Esophagus squamous epithelium (tissue), 5 donors: ENCODE results near the gene RGS3. TPM values are rescaled to one million over a fixed set of nuclear protein-coding genes. Genes with fewer than 3 reads are reported as not detected.

Experiments used
- DNase-seq: peaks from one replicate; lab custom pipeline; 2025; lab: John Stamatoyannopoulos, UW
- H3K27ac ChIP-seq, 4 donors: fragments of 200-600 bp; sonication (generic); one replicate each; pipeline ENCODE4 v1.5.1; 2016 to 2019; ENCODE audit warnings: mild to moderate bottlenecking in 1 of 4
- H3K27me3 ChIP-seq, 4 donors: fragments of 200-600 bp; sonication (generic); 1 replicate in 3 of 4; 2 replicates in 1 of 4; pipeline versions ENCODE4 v1.5.1 to v1.6.0; 2017 to 2021; ENCODE audit warnings: antibody characterized with exemption in 1 of 4
- H3K36me3 ChIP-seq, 3 donors: fragments of 200-600 bp; sonication (generic); one replicate each; pipeline ENCODE4 v1.5.1; 2016 to 2019
- H3K4me1 ChIP-seq, 3 donors: fragments of 200-600 bp; sonication (generic); one replicate each; pipeline ENCODE4 v1.5.1; 2017 to 2019
- H3K4me3 ChIP-seq, 4 donors: fragments of 200-600 bp; sonication (generic); 1 replicate in 3 of 4; 2 replicates in 1 of 4; pipeline ENCODE4 v1.5.1; 2016 to 2019; ENCODE audit warnings: mild to moderate bottlenecking in 2 of 4, moderate library complexity in 1 of 4
- H3K9me3 ChIP-seq, 3 donors: fragments of 200-600 bp; sonication (generic); one replicate each; pipeline ENCODE4 v1.5.1; 2016 to 2019
- POLR2A ChIP-seq, 4 donors: fragments of 450-650 bp; IDR thresholded peaks; one replicate each; pipeline ENCODE4 v1.6.1; 2017; ENCODE audit warnings: antibody characterized with exemption in 4 of 4, mild to moderate bottlenecking in 4 of 4, moderate library complexity in 3 of 4
- WGBS, 2 donors: methylation state at CpG; one replicate each; pipeline ENCODE4 v1.1.5; 2018; 5-methylcytosine and 5-hydroxymethylcytosine counted together
- intact Hi-C: fragments of 100-400 bp; cut with DNase I; formaldehyde crosslinking; loops from one replicate; pipeline ENCODE4 v1.15.0; 2022
- total RNA-seq, 4 donors: library from RNA; depleted of rRNA; stranded (reverse); fragments of >200 nt; gene quantifications; one replicate each; pipeline ENCODE4 v1.1.0, GENCODE V29; 2016
- TF ChIP-seq, protein P1 (sequence below), 6 experiments: fragments of 450-650 bp in 4 of 6; fragments of 200-600 bp in 2 of 6; sonication (generic) in 2 of 6; IDR thresholded peaks; one replicate each; pipeline ENCODE4 v1.5.1; 2016 to 2019; ENCODE audit warnings: antibody characterized with exemption in 6 of 6, mild to moderate bottlenecking in 4 of 6, moderate library complexity in 4 of 6
- donor health status: DM: yes; HTN: yes; CAD: no.

Gene RGS3
- total RNA-seq, 4 donors from 2014 or later, result 9.7 to 16.3 (median 12.7) TPM

DNA sequence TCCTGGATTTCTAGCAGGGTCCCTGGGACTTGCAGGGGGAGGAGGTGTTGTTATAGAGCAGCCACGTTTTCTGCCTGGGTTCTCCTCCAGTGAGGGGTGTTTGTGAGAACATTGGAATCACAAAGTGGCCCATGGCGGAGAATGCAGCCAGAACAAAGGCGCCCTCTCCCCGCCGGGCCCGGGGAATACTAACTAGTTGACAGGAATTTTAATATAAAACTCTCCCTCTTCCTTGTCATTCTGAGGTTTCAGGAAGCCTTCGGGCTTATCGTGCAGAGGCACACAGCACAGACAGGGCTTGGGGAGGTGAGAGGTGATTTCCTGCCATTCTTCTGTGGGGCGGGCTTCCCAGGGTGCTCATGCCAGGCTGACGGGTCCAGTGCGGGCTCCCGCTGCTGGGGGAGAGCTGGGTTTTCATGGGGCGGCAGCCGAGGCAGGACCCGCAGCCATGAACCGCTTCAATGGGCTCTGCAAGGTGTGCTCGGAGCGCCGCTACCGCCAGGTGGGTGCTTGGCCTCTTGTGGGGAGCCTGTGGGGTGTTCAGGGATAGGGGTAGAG, 37.7 kb downstream of the RGS3 start:
- TF ChIP-seq, protein P1, sequence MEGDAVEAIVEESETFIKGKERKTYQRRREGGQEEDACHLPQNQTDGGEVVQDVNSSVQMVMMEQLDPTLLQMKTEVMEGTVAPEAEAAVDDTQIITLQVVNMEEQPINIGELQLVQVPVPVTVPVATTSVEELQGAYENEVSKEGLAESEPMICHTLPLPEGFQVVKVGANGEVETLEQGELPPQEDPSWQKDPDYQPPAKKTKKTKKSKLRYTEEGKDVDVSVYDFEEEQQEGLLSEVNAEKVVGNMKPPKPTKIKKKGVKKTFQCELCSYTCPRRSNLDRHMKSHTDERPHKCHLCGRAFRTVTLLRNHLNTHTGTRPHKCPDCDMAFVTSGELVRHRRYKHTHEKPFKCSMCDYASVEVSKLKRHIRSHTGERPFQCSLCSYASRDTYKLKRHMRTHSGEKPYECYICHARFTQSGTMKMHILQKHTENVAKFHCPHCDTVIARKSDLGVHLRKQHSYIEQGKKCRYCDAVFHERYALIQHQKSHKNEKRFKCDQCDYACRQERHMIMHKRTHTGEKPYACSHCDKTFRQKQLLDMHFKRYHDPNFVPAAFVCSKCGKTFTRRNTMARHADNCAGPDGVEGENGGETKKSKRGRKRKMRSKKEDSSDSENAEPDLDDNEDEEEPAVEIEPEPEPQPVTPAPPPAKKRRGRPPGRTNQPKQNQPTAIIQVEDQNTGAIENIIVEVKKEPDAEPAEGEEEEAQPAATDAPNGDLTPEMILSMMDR (IDR thresholded peaks at IDR 0.05), result no peak
- peak in 1 of 4 donors; percentile 22 for TF ChIP-seq POLR2A (IDR thresholded peaks at IDR 0.05)
- WGBS, 2 donors, result 88 to 93% methylated on average over 9 to 10 of the region's 20 CpGs
- intact Hi-C loops, result no loop called here
- Histone ChIP-seq H3K4me3 (peak overlapping the region in 3 of 4 donors; percentile 33 to 57 (median 41)), H3K27me3 (no peaks in the 10 kb centered on the region), H3K27ac (peak overlapping the region in 3 of 4 donors; percentile 54 to 72 (median 62)), H3K4me1 (peaks cover 0 to 20% (median 0%) of the 10 kb centered on the region in 3 donors), H3K36me3 (no peaks in the 10 kb centered on the region), H3K9me3 (no peaks in the 10 kb centered on the region)
- no peak for DNase-seq

DNA sequence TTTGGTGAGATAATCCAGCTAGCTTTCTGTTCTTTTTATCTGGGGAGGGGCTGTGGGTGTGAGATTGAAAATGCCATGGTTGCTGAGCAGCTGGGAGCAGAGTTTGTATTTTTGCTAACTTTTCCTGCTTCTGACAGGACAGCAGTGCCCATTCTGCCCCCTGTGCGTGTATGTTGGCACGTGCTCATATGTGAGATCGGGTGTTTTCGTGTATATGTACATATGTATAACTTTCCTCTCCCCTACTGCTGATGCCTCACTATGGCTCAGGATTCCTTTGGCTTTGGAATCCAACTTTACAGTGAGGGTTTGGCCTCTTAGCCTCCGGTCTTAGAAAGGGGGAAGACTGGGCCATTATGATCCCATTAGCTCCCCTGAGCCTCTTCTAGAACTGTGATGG, 38.3 kb downstream of the RGS3 start:
- no peaks in the 10 kb centered on the region for H3K9me3 ChIP-seq
- intact Hi-C loops, result no loop called here
- H3K27ac ChIP-seq, result peak overlapping the region in 3 of 4 donors; percentile 54 to 72 (median 62)
- peak overlapping the region in 3 of 4 donors; percentile 33 to 57 (median 41) for H3K4me3 ChIP-seq
- DNase-seq, result no peak
- H3K27me3 ChIP-seq, result no peaks in the 10 kb centered on the region
- H3K4me1 ChIP-seq, result peaks cover 0 to 27% (median 0%) of the 10 kb centered on the region in 3 donors
- TF ChIP-seq POLR2A (IDR thresholded peaks at IDR 0.05), result no peak
- TF ChIP-seq, protein P1 (IDR thresholded peaks at IDR 0.05), result no peak
- H3K36me3 ChIP-seq, result no peaks in the 10 kb centered on the region
- 95 to 100% methylated on average over 5 of the region's 5 CpGs for WGBS, 2 donors

DNA sequence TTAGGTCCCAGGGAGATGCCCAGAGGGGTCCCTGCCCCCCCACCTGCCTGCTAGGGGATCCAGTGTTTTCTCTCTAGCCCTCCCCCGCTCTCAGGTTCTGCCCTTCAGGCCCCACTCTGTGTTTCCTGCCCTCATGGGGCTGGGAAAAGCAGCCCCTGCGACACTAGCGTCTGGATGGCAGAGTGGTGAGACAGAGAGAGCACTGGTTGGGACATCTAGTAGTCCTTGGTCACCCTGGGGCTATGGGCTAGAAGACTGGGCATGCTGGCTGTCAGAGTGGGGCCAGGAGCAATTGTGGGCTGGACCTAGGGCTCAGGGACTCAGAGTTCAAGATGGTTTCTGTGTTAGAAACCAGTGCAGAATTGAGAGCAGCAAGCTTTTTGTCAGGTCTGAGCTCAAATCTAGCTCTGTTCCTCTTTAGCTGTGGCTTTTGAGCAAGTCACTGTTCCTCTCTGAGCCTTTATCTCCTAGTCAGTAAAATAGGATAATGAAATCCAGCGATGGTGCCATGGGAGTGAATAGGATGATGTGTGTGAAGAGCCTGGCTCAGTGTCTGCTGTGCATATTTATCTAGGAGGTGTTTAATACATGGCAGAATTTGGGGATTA, 39.0 kb downstream of the RGS3 start:
- Histone ChIP-seq H3K4me3 (peak overlapping the region in 3 of 4 donors; percentile 33 to 57 (median 41)), H3K4me1 (peaks cover 0 to 34% (median 0%) of the 10 kb centered on the region in 3 donors), H3K36me3 (peaks cover 0 to 4% (median 0%) of the 10 kb centered on the region in 3 donors), H3K27ac (peak overlapping the region in 3 of 4 donors; percentile 54 to 72 (median 62)), H3K9me3 (no peaks in the 10 kb centered on the region), H3K27me3 (no peaks in the 10 kb centered on the region)
- 63 to 84% methylated on average over 1 to 3 of the region's 4 CpGs for WGBS, 2 donors
- intact Hi-C loops, result no loop called here
- DNase-seq, result no peak
- TF ChIP-seq, protein P1 (IDR thresholded peaks at IDR 0.05), result no peak
- no peak for TF ChIP-seq POLR2A (IDR thresholded peaks at IDR 0.05)

DNA sequence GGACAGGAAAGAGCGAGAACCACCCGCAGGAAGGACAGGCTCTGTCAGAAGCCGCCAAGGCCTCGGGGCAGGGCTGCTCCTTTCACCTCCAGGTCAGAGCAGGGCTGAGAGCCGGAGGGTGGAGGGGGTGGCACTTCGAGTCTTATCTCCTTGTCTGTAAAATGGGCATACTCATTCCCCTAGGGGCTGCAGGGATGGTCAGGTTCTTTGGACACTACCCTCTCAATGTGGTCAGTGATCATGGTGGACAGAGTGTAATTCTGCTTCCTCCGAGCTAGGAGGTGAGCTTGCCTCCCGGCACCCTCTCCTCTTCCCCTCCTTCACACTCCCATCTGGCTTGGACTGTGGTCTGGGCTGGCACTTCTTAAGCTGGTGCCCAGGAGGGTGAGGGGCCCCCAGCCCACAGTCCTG, 39.6 kb downstream of the RGS3 start:
- DNase-seq, result no peak
- TF ChIP-seq POLR2A (IDR thresholded peaks at IDR 0.05), result no peak
- TF ChIP-seq, protein P1 (IDR thresholded peaks at IDR 0.05), result no peak
- intact Hi-C loops, result no loop called here
- no peaks in the 10 kb centered on the region for H3K27me3 ChIP-seq
- H3K36me3 ChIP-seq, result peaks cover 0 to 6% (median 0%) of the 10 kb centered on the region in 3 donors
- peak overlapping the region in 3 of 4 donors; percentile 33 to 57 (median 41) for H3K4me3 ChIP-seq
- H3K4me1 ChIP-seq, result peaks cover 0 to 39% (median 3%) of the 10 kb centered on the region in 3 donors
- WGBS, 2 donors, result 64 to 72% methylated on average over 8 of the region's 8 CpGs
- peak overlapping the region in 2 of 4 donors; percentile 62 to 72 for H3K27ac ChIP-seq
- H3K9me3 ChIP-seq, result no peaks in the 10 kb centered on the region

DNA sequence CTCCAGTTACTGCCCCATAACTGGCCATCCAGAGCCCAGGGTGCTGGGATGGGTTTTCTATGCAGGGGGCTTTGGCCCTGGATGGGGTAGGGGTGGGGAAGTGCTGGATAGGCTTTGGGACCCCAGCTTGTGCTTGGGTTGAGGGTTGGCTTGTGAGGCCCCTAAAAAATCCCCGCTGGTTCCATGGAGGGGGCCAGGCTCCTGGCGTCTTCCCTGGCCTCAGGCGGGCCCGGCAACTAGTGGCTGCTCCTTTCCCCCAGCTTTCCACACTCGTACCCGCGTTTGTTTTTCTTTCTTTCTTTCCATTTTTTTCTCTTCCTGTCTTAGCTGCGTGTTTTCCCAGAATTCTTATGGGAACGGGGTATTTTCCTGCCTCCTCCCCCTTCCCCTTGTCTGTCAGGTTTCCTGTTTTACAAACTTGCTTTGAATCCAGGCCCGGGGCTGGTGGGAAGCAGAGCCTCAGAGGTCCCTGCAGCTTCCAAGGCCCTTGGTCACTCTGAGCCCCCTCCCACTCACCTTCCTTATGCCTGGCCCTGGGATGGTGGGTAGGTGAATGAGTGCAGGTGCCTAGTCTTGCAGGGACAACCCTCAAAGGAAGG, 40.2 kb downstream of the RGS3 start:
- Histone ChIP-seq H3K27me3 (no peaks in the 10 kb centered on the region), H3K27ac (peak overlapping the region in 2 of 4 donors; percentile 62 to 72), H3K9me3 (no peaks in the 10 kb centered on the region), H3K36me3 (peaks cover 0 to 6% (median 0%) of the 10 kb centered on the region in 3 donors), H3K4me3 (peak overlapping the region in 3 of 4 donors; percentile 33 to 57 (median 41)), H3K4me1 (peaks cover 0 to 45% (median 8%) of the 10 kb centered on the region in 3 donors)
- intact Hi-C loops, result no loop called here
- 45 to 60% methylated on average over 10 of the region's 10 CpGs for WGBS, 2 donors
- TF ChIP-seq, protein P1 (IDR thresholded peaks at IDR 0.05), result no peak
- no peak for TF ChIP-seq POLR2A (IDR thresholded peaks at IDR 0.05)
- no peak for DNase-seq
